Stomach (tissue), 4 donors: ENCODE measurements around the gene ASXL2.

Source experiments
- EP300 ChIP-seq: sonication (generic); formaldehyde crosslinking; IDR thresholded peaks from one replicate; pipeline ENCODE4 v1.6.1; 2017; ENCODE audit warnings: antibody characterized with exemption
- POLR2A ChIP-seq, 4 donors: fragments of 450-650 bp; IDR thresholded peaks; one replicate each; pipeline ENCODE4 v1.6.1; 2016; ENCODE audit warnings: antibody characterized with exemption in 4 of 4, control low read depth in 2 of 4, mild to moderate bottlenecking in 1 of 4, moderate library complexity in 1 of 4
- TF ChIP-seq, protein P1 (sequence below), 7 experiments: fragments of 450-650 bp in 4 of 7; fragments of 200-600 bp in 3 of 7; sonication (generic) in 3 of 7; IDR thresholded peaks; one replicate each; pipeline ENCODE4 v1.5.1; 2016 to 2019; ENCODE audit warnings: antibody characterized with exemption in 7 of 7, control low read depth in 2 of 7, mild to moderate bottlenecking in 1 of 7

DNA sequence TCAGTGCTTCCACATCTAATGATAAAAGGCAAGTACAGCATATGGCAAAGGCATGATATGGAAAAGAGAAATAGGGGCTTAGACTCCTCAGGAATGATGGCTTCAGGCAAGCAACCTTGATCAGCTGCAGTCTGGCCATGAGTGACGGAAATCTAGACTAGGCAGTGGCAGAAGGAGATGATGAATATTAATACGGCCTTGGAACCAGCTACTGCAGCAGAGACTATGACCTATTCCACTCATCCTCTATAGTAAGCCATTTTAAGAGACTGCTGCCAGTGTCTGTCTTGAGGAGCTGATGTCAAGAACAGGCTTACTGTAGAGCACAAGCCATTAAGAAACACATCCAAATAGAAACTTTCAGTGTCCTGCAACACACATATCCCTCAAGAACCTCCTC is 23.7 kb downstream of the ASXL2 start:
- TF ChIP-seq, protein P1, sequence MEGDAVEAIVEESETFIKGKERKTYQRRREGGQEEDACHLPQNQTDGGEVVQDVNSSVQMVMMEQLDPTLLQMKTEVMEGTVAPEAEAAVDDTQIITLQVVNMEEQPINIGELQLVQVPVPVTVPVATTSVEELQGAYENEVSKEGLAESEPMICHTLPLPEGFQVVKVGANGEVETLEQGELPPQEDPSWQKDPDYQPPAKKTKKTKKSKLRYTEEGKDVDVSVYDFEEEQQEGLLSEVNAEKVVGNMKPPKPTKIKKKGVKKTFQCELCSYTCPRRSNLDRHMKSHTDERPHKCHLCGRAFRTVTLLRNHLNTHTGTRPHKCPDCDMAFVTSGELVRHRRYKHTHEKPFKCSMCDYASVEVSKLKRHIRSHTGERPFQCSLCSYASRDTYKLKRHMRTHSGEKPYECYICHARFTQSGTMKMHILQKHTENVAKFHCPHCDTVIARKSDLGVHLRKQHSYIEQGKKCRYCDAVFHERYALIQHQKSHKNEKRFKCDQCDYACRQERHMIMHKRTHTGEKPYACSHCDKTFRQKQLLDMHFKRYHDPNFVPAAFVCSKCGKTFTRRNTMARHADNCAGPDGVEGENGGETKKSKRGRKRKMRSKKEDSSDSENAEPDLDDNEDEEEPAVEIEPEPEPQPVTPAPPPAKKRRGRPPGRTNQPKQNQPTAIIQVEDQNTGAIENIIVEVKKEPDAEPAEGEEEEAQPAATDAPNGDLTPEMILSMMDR (IDR thresholded peaks at IDR 0.05) = no peak
- TF ChIP-seq EP300 = no peak
- TF ChIP-seq POLR2A (IDR thresholded peaks at IDR 0.05) = no peak
